Right lobe of liver (tissue), 6 donors: ENCODE measurements around the gene PCP2. TPM values are rescaled to one million over a fixed set of nuclear protein-coding genes. Genes with fewer than 3 reads are reported as not detected.

Source experiments
- ATAC-seq, 4 donors: fragments of 200-7000 bp; cut with Tn5 transposase; one replicate each; pipeline ENCODE4 v1.9.1; 2020; ENCODE audit warnings: mild to moderate bottlenecking in 4 of 4, moderate library complexity in 4 of 4
- DNase-seq, 3 donors: peaks; one replicate each; pipeline ENCODE4 v3.0.0-alpha.2; 2020
- H3K27ac ChIP-seq, 3 donors: fragments of 200-600 bp; one replicate each; pipeline ENCODE4 v1.8.0; 2022
- H3K27me3 ChIP-seq, 2 donors: fragments of 200-600 bp; one replicate each; pipeline ENCODE4 v1.8.0; 2022
- H3K36me3 ChIP-seq, 4 donors: fragments of 200-600 bp; sonication (generic) in 1 of 4; one replicate each; pipeline versions ENCODE4 v1.5.1 to v1.8.0; 2017 to 2022; ENCODE audit warnings: control low read depth in 1 of 4
- H3K4me1 ChIP-seq, 4 donors: fragments of 200-600 bp; sonication (generic) in 1 of 4; one replicate each; pipeline versions ENCODE4 v1.5.1 to v1.8.0; 2017 to 2022; ENCODE audit warnings: control low read depth in 1 of 4
- H3K4me3 ChIP-seq, 3 donors: fragments of 200-600 bp; one replicate each; pipeline ENCODE4 v1.8.0; 2022
- H3K9me3 ChIP-seq, 4 donors: fragments of 200-600 bp; sonication (generic) in 1 of 4; one replicate each; pipeline versions ENCODE4 v1.5.1 to v1.8.0; 2017 to 2022; ENCODE audit warnings: control low read depth in 1 of 4
- CTCF ChIP-seq, 4 donors: fragments of 200-600 bp in 3 of 4; fragments of 450-650 bp in 1 of 4; IDR thresholded peaks; one replicate each; pipeline versions ENCODE4 v1.5.1 to v1.8.0; 2016 to 2022; ENCODE audit warnings: antibody characterized with exemption in 4 of 4, mild to moderate bottlenecking in 2 of 4
- POLR2A ChIP-seq: fragments of 450-650 bp; IDR thresholded peaks from one replicate; pipeline ENCODE4 v1.6.1; 2017; ENCODE audit warnings: antibody characterized with exemption, mild to moderate bottlenecking
- WGBS: methylation state at CpG from one replicate; pipeline ENCODE4 v1.1.6; 2018; ENCODE audit warnings: low coverage, low lambda C conversion rate; ENCODE audit not compliant: insufficient coverage; ENCODE audit errors: missing lambda C conversion rate; 5-methylcytosine and 5-hydroxymethylcytosine counted together
- intact Hi-C, 2 donors: fragments of 100-400 bp; cut with DNase I; formaldehyde crosslinking; loops; one replicate each; pipeline versions ENCODE4 v1.11.2 to v1.14.1; 2022
- total RNA-seq, 6 experiments: library from RNA; depleted of rRNA in 2 of 6; stranded (reverse); fragments of >200 nt in 2 of 6; fragmentation: NEBNext Ultra II Directional in 3 of 6; extraction: Animal tissue kit (Norgen Biotek cat#: 25700) in 3 of 6; gene quantifications; one replicate each; pipeline versions ENCODE4 v1.1.0 to v1.2.4, GENCODE V29; 2016 to 2023
- donor health status: DM: no; HTN: yes; CAD: no.
- donor health status: DM: no; HTN: no; CAD: no.
- donor health status: DM: no; HTN: no; CAD: no.
- donor health status: DM: no; HTN: yes; CAD: no.
- donor health status: DM: no; HTN: yes; CAD: no.

Gene PCP2
- total RNA-seq, 6 experiments from 2014 or later: 0.90 to 1.5 (median 0.95) TPM; not detected in 3

GRCh38 chr19:7657131-7657751, 23.7 kb upstream of the PCP2 start:
- ATAC-seq: peak; percentile 58 to 78 (median 68)
- no peak for DNase-seq
- 21% methylated on average over 5 of the region's 14 CpGs for WGBS
- H3K9me3 ChIP-seq: no peaks in the 10 kb centered on the region
- H3K27ac ChIP-seq: no peak overlapping the region
- intact Hi-C loops: no loop called here
- H3K36me3 ChIP-seq: no peaks in the 10 kb centered on the region
- H3K4me1 ChIP-seq: peaks cover 0 to 5% (median 2%) of the 10 kb centered on the region in 4 donors
- TF ChIP-seq POLR2A: no peak
- no peak for TF ChIP-seq CTCF (IDR thresholded peaks at IDR 0.05)
- H3K27me3 ChIP-seq: no peaks in the 10 kb centered on the region
- no peak overlapping the region for H3K4me3 ChIP-seq

GRCh38 chr19:7655581-7655980, 22.1 kb upstream of the PCP2 start:
- DNase-seq (no peak), ATAC-seq (no peak)
- peaks cover 0 to 9% (median 3%) of the 10 kb centered on the region in 4 donors for H3K4me1 ChIP-seq
- intact Hi-C loops: no loop called here
- H3K9me3 ChIP-seq: no peaks in the 10 kb centered on the region
- H3K27me3 ChIP-seq: no peaks in the 10 kb centered on the region
- no peaks in the 10 kb centered on the region for H3K36me3 ChIP-seq
- H3K27ac ChIP-seq: no peak overlapping the region
- TF ChIP-seq POLR2A (no peak), CTCF (IDR thresholded peaks at IDR 0.05) (no peak)
- 77% methylated on average over 6 of the region's 8 CpGs for WGBS
- H3K4me3 ChIP-seq: no peak overlapping the region

GRCh38 chr19:7654401-7654800, 20.9 kb upstream of the PCP2 start:
- H3K4me1 ChIP-seq: peaks cover 0 to 9% (median 3%) of the 10 kb centered on the region in 4 donors
- intact Hi-C loops: no loop called here
- TF ChIP-seq POLR2A (no peak), CTCF (IDR thresholded peaks at IDR 0.05) (no peak)
- 85% methylated on average over 8 of the region's 8 CpGs for WGBS
- H3K9me3 ChIP-seq: no peaks in the 10 kb centered on the region
- no peak for DNase-seq
- H3K4me3 ChIP-seq: no peak overlapping the region
- H3K36me3 ChIP-seq: no peaks in the 10 kb centered on the region
- no peak overlapping the region for H3K27ac ChIP-seq
- H3K27me3 ChIP-seq: no peaks in the 10 kb centered on the region
- ATAC-seq: no peak

- TF ChIP-seq CTCF (IDR thresholded peaks at IDR 0.05) (peak; percentile 97 to 99 (median 98)), POLR2A (no peak)
- Histone ChIP-seq H3K27ac (peak overlapping the region in 1 of 3 donors; percentile 19), H3K4me3 (no peak overlapping the region), H3K27me3 (no peaks in the 10 kb centered on the region), H3K36me3 (no peaks in the 10 kb centered on the region), H3K9me3 (no peaks in the 10 kb centered on the region), H3K4me1 (peaks cover 0 to 9% (median 3%) of the 10 kb centered on the region in 4 donors)
- under 1% methylated on average over 27 of the region's 28 CpGs for WGBS
- peak; percentile 79 to 91 (median 90) for DNase-seq
- peak; percentile 86 to 92 (median 90) for ATAC-seq
- intact Hi-C loops: no loop called here
Observed at GRCh38 chr19:7652061-7652641, 18.6 kb upstream of the PCP2 start.
